Gastroesophageal sphincter (tissue), 4 donors: ENCODE measurements around the gene ORAI2. TPM values are rescaled to one million over a fixed set of nuclear protein-coding genes. Genes with fewer than 3 reads are reported as not detected.
"Not testable (repeated sequence)": the region's sequence is repeated elsewhere in the genome, so short reads cannot be mapped to it uniquely, and the experiment has no call there.

Experiments used
- ATAC-seq: fragments of 150-250 bp; one replicate; pipeline ENCODE4 v1.9.1; 2016; ENCODE audit warnings: mild to moderate bottlenecking, moderate library complexity
- H3K27ac ChIP-seq, 4 donors: fragments of 200-600 bp; sonication (generic) in 3 of 4; 1 replicate in 3 of 4; 2 replicates in 1 of 4; pipeline ENCODE4 v1.5.1; 2016 to 2019
- H3K27me3 ChIP-seq: fragments of 200-600 bp; sonication (generic); one replicate; pipeline ENCODE4 v1.5.1; 2019
- H3K36me3 ChIP-seq, 2 donors: fragments of 200-600 bp; sonication (generic); one replicate each; pipeline ENCODE4 v1.5.1; 2019; ENCODE audit warnings: control low read depth in 1 of 2
- H3K4me1 ChIP-seq, 3 donors: fragments of 200-600 bp; sonication (generic); 1 replicate in 2 of 3; 2 replicates in 1 of 3; pipeline ENCODE4 v1.5.1; 2016 to 2019; ENCODE audit warnings: control low read depth in 2 of 3
- H3K4me3 ChIP-seq, 2 donors: fragments of 200-600 bp; sonication (generic); one replicate each; pipeline ENCODE4 v1.5.1; 2019; ENCODE audit warnings: mild to moderate bottlenecking in 1 of 2, moderate library complexity in 1 of 2
- H3K9me3 ChIP-seq, 3 donors: fragments of 200-600 bp; sonication (generic); one replicate each; pipeline ENCODE4 v1.5.1; 2017 to 2019; ENCODE audit warnings: control low read depth in 2 of 3
- WGBS, 2 donors: methylation state at CpG; one replicate each; pipeline ENCODE4 v1.1.5; 2018; ENCODE audit warnings: low coverage in 1 of 2; 5-methylcytosine and 5-hydroxymethylcytosine counted together
- small RNA-seq, 4 donors: library from RNA; depleted of rRNA; stranded (forward); fragments of <200 nt; gene quantifications; one replicate each; pipeline ENCODE3, GENCODE V24; 2016
- total RNA-seq, 4 donors: library from RNA; depleted of rRNA; stranded (reverse); fragments of >200 nt; gene quantifications; one replicate each; pipeline ENCODE4 v1.1.0, GENCODE V29; 2016

The ORAI2 gene
- total RNA-seq, 4 donors from 2014 or later = 3.3 to 15.6 (median 6.7) TPM

DNA sequence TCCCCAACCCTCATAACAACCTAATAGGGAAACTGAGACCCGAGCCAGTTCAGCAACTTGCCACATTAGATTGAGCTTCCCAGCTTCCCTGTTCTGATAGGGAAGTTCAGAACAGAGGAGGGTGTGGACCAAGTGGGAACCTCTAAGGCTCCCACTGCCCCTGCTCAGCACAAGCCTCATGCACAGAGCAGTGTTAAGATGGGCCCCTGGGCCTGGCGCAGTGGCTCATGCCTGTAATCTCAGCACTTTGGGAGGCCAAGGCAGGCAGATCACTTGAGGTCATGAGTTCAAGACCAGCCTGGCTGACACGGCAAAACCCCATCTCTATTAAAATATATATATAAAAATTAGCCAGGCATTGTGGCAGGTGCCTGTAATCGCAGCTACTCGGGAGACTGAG, 63.9 kb downstream of the ORAI2 start:
- not testable (repeated sequence) for H3K36me3 ChIP-seq, H3K4me3 ChIP-seq, H3K4me1 ChIP-seq, H3K27ac ChIP-seq, ATAC-seq, H3K9me3 ChIP-seq, H3K27me3 ChIP-seq
- WGBS, 2 donors = no CpG with 5 or more reads among the region's 5 CpGs

DNA sequence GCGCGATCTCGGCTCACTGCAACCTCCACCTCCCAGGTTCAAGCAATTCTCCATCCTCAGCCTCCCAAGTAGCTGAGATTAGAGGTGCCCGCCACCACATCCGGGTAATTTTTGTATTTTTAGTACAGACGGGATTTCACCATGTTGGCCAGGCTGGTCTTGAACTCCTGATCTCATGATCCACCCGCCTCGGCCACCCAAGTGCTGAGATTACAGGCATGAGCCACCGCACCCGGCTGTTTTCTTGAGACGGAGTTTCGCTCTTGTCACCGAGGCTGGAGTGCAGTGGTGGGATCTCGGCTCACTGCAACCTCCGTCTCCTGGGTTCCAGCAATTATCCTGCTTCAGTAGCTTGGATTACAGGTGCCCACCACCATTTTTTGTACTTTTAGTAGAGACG, 64.9 kb downstream of the ORAI2 start:
- not testable (repeated sequence) for H3K27me3 ChIP-seq, ATAC-seq, H3K4me1 ChIP-seq, H3K9me3 ChIP-seq, H3K27ac ChIP-seq, H3K36me3 ChIP-seq, H3K4me3 ChIP-seq
- no CpG with 5 or more reads among the region's 16 CpGs for WGBS, 2 donors

DNA sequence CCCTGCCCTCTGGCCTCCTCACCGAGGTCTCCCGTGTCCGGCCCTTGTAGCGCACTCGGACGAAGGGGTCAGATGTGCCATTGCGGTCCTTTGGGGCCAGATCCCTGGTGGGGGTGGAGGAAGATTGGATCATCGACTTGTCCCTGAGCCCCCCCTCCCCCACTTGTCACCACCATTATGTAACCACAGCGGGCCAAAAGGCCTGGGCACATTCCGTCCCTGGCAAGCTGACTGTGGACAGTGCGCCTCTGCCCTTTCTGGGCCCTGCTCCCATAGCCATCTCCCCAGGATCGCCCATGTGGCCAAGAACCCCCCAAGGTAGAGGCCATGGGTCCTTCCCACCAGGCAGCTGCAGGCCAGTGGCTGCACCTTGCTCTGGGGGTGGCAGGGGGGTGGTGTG, 69.8 kb downstream of the ORAI2 start:
- not testable (repeated sequence) for H3K4me3 ChIP-seq, H3K27ac ChIP-seq, H3K36me3 ChIP-seq, H3K4me1 ChIP-seq, H3K9me3 ChIP-seq, ATAC-seq, H3K27me3 ChIP-seq
- no CpG with 5 or more reads among the region's 12 CpGs for WGBS, 2 donors

DNA sequence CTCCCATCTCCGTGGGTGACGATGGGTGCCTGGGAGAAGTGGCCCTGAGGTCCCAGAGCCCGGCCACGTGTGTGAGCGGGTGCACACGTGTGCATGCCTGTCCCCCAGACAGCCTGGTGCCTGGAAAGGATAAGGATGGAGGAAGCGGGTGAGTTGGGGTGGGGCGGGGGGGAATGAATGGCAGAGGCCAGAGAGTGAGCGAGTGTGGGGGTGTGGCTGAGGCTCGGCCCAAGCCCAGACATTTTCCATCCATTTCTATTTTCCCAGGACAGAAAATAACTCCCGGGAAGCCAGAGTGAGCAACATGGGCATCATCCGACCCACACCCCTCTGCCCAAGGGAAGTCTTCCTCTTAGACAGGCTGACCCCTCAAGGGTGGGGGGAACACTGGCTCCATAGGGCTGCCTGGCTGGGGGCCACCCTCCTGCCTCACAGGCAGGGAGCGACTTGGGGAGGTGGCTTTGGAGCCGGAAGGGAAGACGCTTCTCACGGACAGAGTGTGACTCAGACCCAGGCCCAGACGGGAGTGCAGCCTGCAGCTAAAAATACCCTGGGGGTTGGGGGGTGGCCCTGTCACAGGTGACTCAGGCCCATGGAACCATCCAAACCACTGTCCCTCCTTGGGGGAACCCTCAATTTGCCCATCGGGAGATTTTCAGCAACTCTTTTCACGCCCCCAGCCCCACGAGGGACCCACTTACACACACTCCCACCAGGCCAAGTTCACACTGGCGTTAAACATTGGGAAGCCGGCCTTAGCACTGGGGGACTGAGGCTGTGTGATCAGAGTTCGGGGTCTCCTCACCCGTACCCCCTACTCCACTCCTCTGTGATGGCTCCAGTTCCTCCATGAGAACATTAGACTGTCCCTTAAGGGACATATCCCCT, 72.2 kb downstream of the ORAI2 start:
- not testable (repeated sequence) for H3K4me1 ChIP-seq, H3K27ac ChIP-seq, H3K9me3 ChIP-seq, H3K36me3 ChIP-seq, H3K4me3 ChIP-seq, H3K27me3 ChIP-seq, ATAC-seq
- WGBS, 2 donors = no CpG with 5 or more reads among the region's 24 CpGs

Small RNA genes within 50 kb of the gene (small RNA-seq; reads per million reads assigned to genes)
- gene MIR548O = 0 reads per million in 4 donors

Other genes starting within 250 kb of the ORAI2 start
- 1 to 10 TPM; 2.8 to 8.0 (median 3.8) TPM for gene SH2B2, start 146.7 kb upstream of the ORAI2 start, total RNA-seq
- gene SPDYE6, start 77.1 kb upstream of the ORAI2 start, total RNA-seq = not detected
- 10 to 100 TPM; 11.7 to 48.7 (median 24.4) TPM for gene PRKRIP1, start 37.2 kb upstream of the ORAI2 start, total RNA-seq
- 10 to 100 TPM in 3 of 4 donors, 1 to 10 TPM in 1; 9.7 to 31.6 (median 14.8) TPM for gene ALKBH4, start 31.3 kb downstream of the ORAI2 start, total RNA-seq
- 10 to 100 TPM in 3 of 4 donors, 1 to 10 TPM in 1; 7.5 to 24.4 (median 12.3) TPM for gene LRWD1, start 31.4 kb downstream of the ORAI2 start, total RNA-seq
- 10 to 100 TPM in 3 of 4 donors, 1 to 10 TPM in 1; 6.7 to 24.1 (median 19.9) TPM for gene POLR2J, start 45.3 kb downstream of the ORAI2 start, total RNA-seq
- 10 to 100 TPM in 1 of 4 donors, 1 to 10 TPM in 3; 6.1 to 34.3 (median 8.8) TPM for gene RASA4B, start 84.2 kb downstream of the ORAI2 start, total RNA-seq
- gene UPK3BL2, start 110.1 kb downstream of the ORAI2 start, total RNA-seq = 1 to 10 TPM; 3.0 to 6.1 (median 4.4) TPM
- gene SPDYE2, start 117.7 kb downstream of the ORAI2 start, total RNA-seq = not detected
- gene POLR2J3, start 139.0 kb downstream of the ORAI2 start, total RNA-seq = 10 to 100 TPM; 11.8 to 25.7 (median 17.5) TPM
- 10 to 100 TPM; 35.5 to 62.2 (median 44.2) TPM for gene RASA4, start 183.2 kb downstream of the ORAI2 start, total RNA-seq
- 10 to 100 TPM; 18.9 to 26.0 (median 23.6) TPM for gene UPK3BL1, start 209.2 kb downstream of the ORAI2 start, total RNA-seq
- gene SPDYE2B, start 216.7 kb downstream of the ORAI2 start, total RNA-seq = not detected
- 1 to 10 TPM in 2 of 4 donors, under 1 TPM in 1, not detected in 1; 0.45 to 7.5 (median 5.3) TPM for gene POLR2J2, start 238.1 kb downstream of the ORAI2 start, total RNA-seq